BJ (cell line): Measurements from ENCODE around the gene MYO15A. TPM values are rescaled to one million over a fixed set of nuclear protein-coding genes. Genes with fewer than 3 reads are reported as not detected.

ENCODE experiments used
- CTCF ChIA-PET: fragments of 350-600 bp; formaldehyde crosslinking; extraction: SDS; loops from one replicate; lab custom pipeline; 2021; ENCODE audit warnings: antibody characterized with exemption, inconsistent platforms; lab: Yijun Ruan, JAX
- POLR2A ChIA-PET: fragments of 300-600 bp; sonication (Branson Sonifier 250); formaldehyde crosslinking; extraction: SDS; loops from one replicate; lab custom pipeline; 2021; ENCODE audit warnings: antibody characterized with exemption; lab: Charles Lee
- DNase-seq: peaks from one replicate; pipeline ENCODE4 v3.0.0-alpha.2; 2011; ENCODE audit warnings: low read depth
- H3K27me3 ChIP-seq: 2 replicates; pipeline ENCODE4 v1.6.0; 2011; ENCODE audit warnings: low read length; ENCODE audit not compliant: control insufficient read depth, insufficient read depth
- H3K36me3 ChIP-seq: 2 replicates; pipeline ENCODE4 v1.5.1; 2011; ENCODE audit warnings: low read length; ENCODE audit not compliant: control insufficient read depth, insufficient read depth
- H3K4me3 ChIP-seq: 2 replicates; pipeline ENCODE4 v1.5.1; 2011; ENCODE audit warnings: low read depth, mild to moderate bottlenecking, control low read depth, low read length
- polyA plus RNA-seq: library from polyadenylated mRNA; depleted of rRNA; stranded (reverse); fragments of >200 nt; gene quantifications from 2 replicates; pipeline ENCODE4 v1.2.3, GENCODE V29; 2011
- TF ChIP-seq, protein P1 (sequence below): IDR thresholded peaks from 2 replicates; pipeline ENCODE4 v1.5.1; 2011; ENCODE audit warnings: low read depth, mild to moderate bottlenecking, control low read depth, inconsistent platforms, low read length, moderate library complexity; ENCODE audit not compliant: insufficient read depth

The MYO15A gene
- polyA plus RNA-seq, 1 experiment: 1.0 TPM

DNA sequence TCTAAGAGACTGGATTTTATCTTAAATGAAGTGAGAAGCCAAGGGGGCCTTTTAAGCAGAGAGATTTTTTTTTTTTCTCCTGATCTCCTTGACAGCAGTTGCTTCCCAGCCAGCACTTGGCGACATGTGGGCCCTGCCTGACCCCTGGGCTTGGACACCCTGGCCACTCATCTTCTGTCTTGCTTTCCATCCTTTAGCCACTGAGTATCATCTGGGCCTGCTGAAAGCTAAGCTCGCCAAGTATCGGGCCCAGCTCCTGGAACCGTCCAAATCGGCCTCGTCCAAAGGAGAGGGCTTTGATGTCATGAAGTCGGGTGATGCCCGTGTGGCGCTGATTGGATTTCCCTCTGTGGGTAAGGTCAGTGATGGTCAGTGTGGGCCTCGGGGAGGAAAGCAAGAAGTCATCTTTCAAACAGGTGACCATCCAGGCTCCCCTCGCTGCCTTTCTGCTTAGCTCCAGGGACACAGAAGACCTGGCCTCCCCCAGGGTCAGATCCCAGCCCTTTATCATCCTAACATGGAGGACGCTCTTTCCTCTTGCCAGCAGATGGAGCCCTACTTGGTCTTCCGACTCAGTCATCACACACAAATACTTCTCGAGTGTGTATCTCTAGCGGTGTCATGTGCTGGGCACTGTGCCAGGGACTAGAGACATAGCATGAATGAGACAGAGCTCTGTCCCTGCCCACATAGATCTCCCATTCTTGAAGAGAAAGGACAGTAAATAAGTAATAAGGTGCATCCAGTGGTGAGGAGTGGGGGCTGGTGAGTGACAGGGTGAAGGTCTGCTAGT is 14.7 kb upstream of the MYO15A start:
- no peak for DNase-seq
- POLR2A ChIA-PET: no interaction called here
- Histone ChIP-seq H3K36me3 (peaks cover 25% of the 10 kb centered on the region), H3K27me3 (no peaks in the 10 kb centered on the region), H3K4me3 (no peak overlapping the region)
- CTCF ChIA-PET: no interaction called here
- TF ChIP-seq, protein P1, sequence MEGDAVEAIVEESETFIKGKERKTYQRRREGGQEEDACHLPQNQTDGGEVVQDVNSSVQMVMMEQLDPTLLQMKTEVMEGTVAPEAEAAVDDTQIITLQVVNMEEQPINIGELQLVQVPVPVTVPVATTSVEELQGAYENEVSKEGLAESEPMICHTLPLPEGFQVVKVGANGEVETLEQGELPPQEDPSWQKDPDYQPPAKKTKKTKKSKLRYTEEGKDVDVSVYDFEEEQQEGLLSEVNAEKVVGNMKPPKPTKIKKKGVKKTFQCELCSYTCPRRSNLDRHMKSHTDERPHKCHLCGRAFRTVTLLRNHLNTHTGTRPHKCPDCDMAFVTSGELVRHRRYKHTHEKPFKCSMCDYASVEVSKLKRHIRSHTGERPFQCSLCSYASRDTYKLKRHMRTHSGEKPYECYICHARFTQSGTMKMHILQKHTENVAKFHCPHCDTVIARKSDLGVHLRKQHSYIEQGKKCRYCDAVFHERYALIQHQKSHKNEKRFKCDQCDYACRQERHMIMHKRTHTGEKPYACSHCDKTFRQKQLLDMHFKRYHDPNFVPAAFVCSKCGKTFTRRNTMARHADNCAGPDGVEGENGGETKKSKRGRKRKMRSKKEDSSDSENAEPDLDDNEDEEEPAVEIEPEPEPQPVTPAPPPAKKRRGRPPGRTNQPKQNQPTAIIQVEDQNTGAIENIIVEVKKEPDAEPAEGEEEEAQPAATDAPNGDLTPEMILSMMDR: peak; percentile 52

DNA sequence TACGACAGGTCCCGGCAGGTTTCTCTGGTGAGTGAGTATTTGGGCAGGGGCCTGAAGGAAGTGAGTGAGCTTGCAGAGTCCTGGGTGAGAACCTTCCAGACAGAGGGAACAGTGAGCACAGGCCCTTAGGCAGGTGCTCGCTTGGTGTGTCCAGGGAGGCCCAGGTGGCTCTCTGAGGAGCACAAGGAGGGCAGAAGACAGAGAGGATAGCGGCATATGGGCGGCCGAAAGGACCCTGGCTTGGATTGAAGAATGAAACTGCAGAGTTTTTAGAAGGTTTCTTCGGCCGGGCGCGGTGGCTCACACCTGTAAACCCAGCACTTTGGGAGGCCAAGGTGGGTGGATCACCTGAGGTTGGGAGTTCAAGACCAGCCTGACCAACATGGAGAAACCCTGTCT is 14.1 kb upstream of the MYO15A start:
- DNase-seq: no peak
- no peak overlapping the region for H3K4me3 ChIP-seq
- H3K27me3 ChIP-seq: no peaks in the 10 kb centered on the region
- peaks cover 25% of the 10 kb centered on the region for H3K36me3 ChIP-seq
- POLR2A ChIA-PET: no interaction called here
- CTCF ChIA-PET: no interaction called here
- TF ChIP-seq, protein P1: no peak

DNA sequence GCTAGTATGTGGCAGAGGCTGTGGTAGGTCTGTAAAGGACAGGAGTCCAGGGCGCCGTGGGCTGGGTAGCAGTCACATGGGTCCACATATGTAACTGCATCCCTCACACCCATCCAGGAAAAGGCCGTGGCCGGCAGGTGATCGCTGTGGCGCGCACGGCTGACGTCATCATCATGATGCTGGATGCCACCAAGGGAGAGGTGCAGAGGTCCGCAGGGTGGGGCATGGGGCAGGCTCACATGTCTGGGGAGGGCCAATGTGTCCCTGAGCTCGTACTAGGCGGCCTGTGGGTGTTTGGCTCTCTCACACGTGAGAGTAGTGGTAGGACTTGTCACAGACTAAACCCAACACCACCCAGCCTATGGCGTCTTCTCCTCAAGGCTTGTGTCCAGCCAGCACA is 9.0 kb upstream of the MYO15A start:
- no peaks in the 10 kb centered on the region for H3K27me3 ChIP-seq
- H3K36me3 ChIP-seq: peaks cover 32% of the 10 kb centered on the region
- TF ChIP-seq, protein P1: no peak
- no peak overlapping the region for H3K4me3 ChIP-seq
- ChIA-PET CTCF (interaction anchor here (0.5 kb wide), 1 partner anchor 42 kb away, joined by 3 read pairs; no protein-coding TSS in a partner anchor), POLR2A (no interaction called here)
- no peak for DNase-seq

DNA sequence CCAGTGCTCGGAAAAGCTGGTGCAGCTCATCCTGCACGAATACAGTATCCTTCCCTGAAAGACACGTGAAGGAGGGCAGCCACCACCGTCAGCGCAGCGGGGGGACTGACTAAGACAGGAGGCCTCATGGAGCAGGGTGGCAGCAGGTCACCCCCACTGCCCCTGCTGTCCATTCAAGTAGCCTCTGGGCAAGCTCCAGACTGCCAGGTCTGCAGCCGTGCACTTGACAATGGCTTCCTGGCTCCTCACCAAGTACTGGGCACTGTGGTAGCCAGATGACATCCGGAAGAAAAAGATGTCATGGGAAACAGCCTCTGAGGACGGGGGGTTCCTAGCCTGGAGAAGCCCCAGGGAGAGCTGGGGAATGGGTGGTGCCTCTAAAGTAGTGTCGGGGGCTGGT is 7.9 kb upstream of the MYO15A start:
- Histone ChIP-seq H3K27me3 (no peaks in the 10 kb centered on the region), H3K36me3 (peaks cover 35% of the 10 kb centered on the region), H3K4me3 (no peak overlapping the region)
- no peak for DNase-seq
- TF ChIP-seq, protein P1: no peak
- ChIA-PET CTCF (interaction anchor here (1.3 kb wide), 1 partner anchor 40 kb away, joined by 5 read pairs; no protein-coding TSS in a partner anchor), POLR2A (no interaction called here)

DNA sequence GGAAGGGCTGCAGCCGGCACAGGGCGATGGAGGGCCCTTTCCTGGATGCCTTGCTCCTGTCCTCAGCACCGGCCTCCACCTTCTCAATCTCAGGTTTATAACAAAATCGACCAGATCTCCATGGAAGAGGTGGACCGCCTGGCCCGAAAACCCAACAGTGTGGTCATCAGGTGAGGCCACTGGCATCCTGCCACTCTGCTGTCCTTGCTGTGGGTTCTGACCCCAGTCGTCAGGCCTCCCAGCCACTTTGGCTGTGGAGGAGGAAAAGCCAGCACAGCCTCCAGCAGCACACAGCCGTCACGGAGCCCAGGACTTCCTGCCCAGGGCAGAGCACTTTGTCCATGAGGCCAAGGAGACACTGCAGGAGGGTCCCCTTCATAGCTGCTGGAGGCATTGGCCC is 6.7 kb upstream of the MYO15A start:
- H3K27me3 ChIP-seq: no peaks in the 10 kb centered on the region
- DNase-seq: no peak
- ChIA-PET CTCF (no interaction called here), POLR2A (no interaction called here)
- no peak overlapping the region for H3K4me3 ChIP-seq
- TF ChIP-seq, protein P1: no peak
- peaks cover 34% of the 10 kb centered on the region for H3K36me3 ChIP-seq
